GM12878 (cell line): ENCODE measurements around the gene MLLT3. TPM values are rescaled to one million over a fixed set of nuclear protein-coding genes. Genes with fewer than 3 reads are reported as not detected.

Experiments used
- ATAC-seq: fragments of 200-7000 bp; cut with Tn5 transposase; 3 replicates; pipeline ENCODE4 v1.9.1; 2020; ENCODE audit warnings: mild to moderate bottlenecking, moderate library complexity
- BruUV-seq: library from RNA; stranded (reverse); fragments of 400-500 nt; replicated peaks from 2 replicates; lab custom pipeline; 2021; lab: Mats Ljungman, UMichigan
- CTCF ChIA-PET: fragments of 300-600 bp; sonication (Branson Sonifier 250); formaldehyde crosslinking; extraction: SDS; loops from one replicate; lab custom pipeline; 2021; ENCODE audit warnings: inconsistent platforms; lab: Yijun Ruan, JAX
- POLR2A ChIA-PET: fragments of 350-600 bp; formaldehyde crosslinking; extraction: SDS; loops from one replicate; lab custom pipeline; 2021; ENCODE audit warnings: inconsistent platforms; lab: Charles Lee
- RAD21 ChIA-PET: fragments of 300-600 bp; sonication (Branson Sonifier 250); formaldehyde crosslinking; loops from one replicate; lab custom pipeline; 2023; ENCODE audit warnings: antibody characterized with exemption; ENCODE audit not compliant: unreplicated experiment; lab: Charles Lee
- SMC1A ChIA-PET: fragments of 300-600 bp; sonication (Branson Sonifier 250); formaldehyde crosslinking; loops from one replicate; lab custom pipeline; 2023; ENCODE audit not compliant: unreplicated experiment, uncharacterized antibody; lab: Charles Lee
- DNase-seq: peaks from one replicate; pipeline ENCODE4 v3.0.0-alpha.2; 2011; ENCODE audit warnings: low read depth, low spot score
- FAIRE-seq: peaks from 3 replicates; lab custom pipeline; 2011; peaks lifted over from hg19 to GRCh38; lab: Jason Lieb, UNC
- H2AFZ ChIP-seq: 2 replicates; pipeline ENCODE4 v1.6.0; 2011; ENCODE audit warnings: low read depth, low read length, control low read depth; ENCODE audit not compliant: control insufficient read depth
- H3K27ac ChIP-seq: 2 replicates; pipeline ENCODE4 v1.5.1; 2011; ENCODE audit warnings: control low read depth; ENCODE audit not compliant: control insufficient read depth, insufficient read depth
- H3K27me3 ChIP-seq, 2 experiments: replicated peaks in 1 of 2; 2 replicates each; pipeline versions ENCODE4 v1.6.0 to v1.6.1; 2011; ENCODE audit warnings: low read length in 1 of 2; ENCODE audit not compliant: control insufficient read depth in 2 of 2, insufficient read depth in 2 of 2
- H3K36me3 ChIP-seq, 2 experiments: 2 replicates each; pipeline ENCODE4 v1.5.1; 2011; ENCODE audit warnings: low read length in 1 of 2; ENCODE audit not compliant: control insufficient read depth in 2 of 2, insufficient read depth in 2 of 2
- H3K4me1 ChIP-seq: 2 replicates; pipeline ENCODE4 v1.6.1; 2011; ENCODE audit warnings: mild to moderate bottlenecking, low read length, moderate library complexity, mixed read lengths; ENCODE audit not compliant: control insufficient read depth, insufficient read depth
- H3K4me2 ChIP-seq: 2 replicates; pipeline ENCODE4 v1.6.0; 2011; ENCODE audit warnings: control low read depth; ENCODE audit not compliant: control insufficient read depth, insufficient read depth
- H3K4me3 ChIP-seq: fragments of 200-600 bp; sonication (generic); 2 replicates; pipeline ENCODE4 v1.5.1; 2016
- H3K79me2 ChIP-seq: 2 replicates; pipeline ENCODE4 v1.6.0; 2011; ENCODE audit warnings: low read length; ENCODE audit not compliant: control insufficient read depth, insufficient read depth
- H3K9ac ChIP-seq: 2 replicates; pipeline ENCODE4 v1.8.0; 2011; ENCODE audit warnings: low read length, control low read depth, mixed read lengths; ENCODE audit not compliant: control insufficient read depth, insufficient read depth
- H3K9me3 ChIP-seq: replicated peaks from 3 replicates; pipeline ENCODE4 v1.5.1; 2011; ENCODE audit warnings: mild to moderate bottlenecking, low read length; ENCODE audit not compliant: control insufficient read depth, insufficient read depth
- H4K20me1 ChIP-seq: 2 replicates; pipeline ENCODE4 v1.6.0; 2011; ENCODE audit not compliant: control insufficient read depth, insufficient read depth
- CBX5 ChIP-seq: sonication (generic); IDR thresholded peaks from 2 replicates; pipeline ENCODE4 v1.6.1; 2016; ENCODE audit warnings: low read depth, moderate library complexity, mild to moderate bottlenecking, inconsistent platforms
- CEBPB ChIP-seq, 2 experiments: fragments of 150-350 bp in 1 of 2; IDR thresholded peaks; 2 replicates each; pipeline ENCODE4 v1.6.1; 2012 to 2014; ENCODE audit warnings: low read depth in 2 of 2, low read length in 2 of 2, borderline replicate concordance in 1 of 2, inconsistent platforms in 1 of 2
- CREM ChIP-seq: IDR thresholded peaks from 2 replicates; pipeline ENCODE4 v1.6.1; 2014; ENCODE audit warnings: antibody characterized with exemption, low read depth
- JUNB ChIP-seq: IDR thresholded peaks from 2 replicates; pipeline ENCODE4 v1.6.1; 2016; ENCODE audit warnings: antibody characterized with exemption, mild to moderate bottlenecking
- RBBP5 ChIP-seq: fragments of 200-600 bp; sonication (generic); conservative IDR thresholded peaks from 2 replicates; pipeline ENCODE4 v1.6.1; 2016
- SMC3 ChIP-seq: IDR thresholded peaks from 2 replicates; pipeline ENCODE4 v1.6.1; 2011; ENCODE audit warnings: low read length, improper control_type of control experiment, borderline replicate concordance
- STAT3 ChIP-seq: IDR thresholded peaks from 2 replicates; pipeline ENCODE4 v1.6.1; 2011; ENCODE audit warnings: low read depth, low read length, improper control_type of control experiment
- WGBS: methylation state at CpG from one replicate; pipeline ENCODE4 v1.1.6; 2016; ENCODE audit warnings: low lambda C conversion rate; ENCODE audit not compliant: insufficient replicate concordance, insufficient coverage; ENCODE audit errors: missing lambda C conversion rate; 5-methylcytosine and 5-hydroxymethylcytosine counted together
- in situ Hi-C: fragments of 300-500 bp; cut with MboI; formaldehyde crosslinking; loops from 9 replicates; pipeline ENCODE4 v1.14.3; 2018; ENCODE audit warnings: mixed read lengths
- intact Hi-C: fragments of 100-400 bp; cut with micrococcal nuclease; formaldehyde crosslinking; loops from one replicate; pipeline ENCODE4 v1.14.2; 2022; ENCODE audit not compliant: unreplicated experiment
- polyA plus RNA-seq, 11 experiments: library from polyadenylated mRNA; depleted of rRNA in 4 of 11; unstranded in 6 of 11; stranded (reverse) in 5 of 11; fragments of >200 nt; fragmentation: Nextera tagmentation in 4 of 11; fragmentation: Illumina TruSeq in 1 of 11; extraction: Ambion mirVana in 4 of 11; extraction: Trizol in 1 of 11; gene quantifications; 1 replicate in 1 of 11; 2 replicates in 10 of 11; pipeline versions ENCODE4 v1.2.1 to v1.2.3, GENCODE V29; 2011 to 2016; ENCODE audit warnings: inconsistent platforms in 2 of 11, missing spikeins in 2 of 11, low read depth in 1 of 11
- total RNA-seq, 4 experiments: library from RNA; depleted of rRNA in 3 of 4; stranded (reverse); fragments of >200 nt in 3 of 4; fragmentation: Illumina TruSeq in 1 of 4; extraction: Trizol in 1 of 4; gene quantifications; 2 replicates each; pipeline versions ENCODE4 v1.2.1 to v1.2.3, GENCODE V29; 2013 to 2021
- TF ChIP-seq, protein P1 (sequence below): fragments of 450-650 bp; IDR thresholded peaks from 2 replicates; pipeline ENCODE4 v1.6.1; 2016; ENCODE audit warnings: mild to moderate bottlenecking
- TF ChIP-seq, protein P2 (sequence below): fragments of 150-350 bp; IDR thresholded peaks from 2 replicates; pipeline ENCODE4 v1.6.1; 2014; ENCODE audit warnings: mild to moderate bottlenecking, low read depth, low read length
- TF ChIP-seq, protein P3 (sequence below): IDR thresholded peaks from 2 replicates; pipeline ENCODE4 v1.6.1; 2012; ENCODE audit warnings: low read length, inconsistent platforms
- TF ChIP-seq, protein P4 (sequence below): fragments of 450-650 bp; formaldehyde crosslinking; IDR thresholded peaks from 2 replicates; pipeline ENCODE4 v1.5.0; 2022; ENCODE audit warnings: mild to moderate bottlenecking, missing genetic modification characterization
- TF ChIP-seq, protein P5 (sequence below): fragments of 150-350 bp; IDR thresholded peaks from 2 replicates; pipeline ENCODE4 v1.6.1; 2016; ENCODE audit warnings: low read depth, low read length

The MLLT3 gene
- total and polyA plus RNA-seq, 10 of the 15 experiments (the other 5 are each of a cell fraction or from before 2014, with no cell fraction given), result 17.7 to 72.3 (median 35.6) TPM

DNA sequence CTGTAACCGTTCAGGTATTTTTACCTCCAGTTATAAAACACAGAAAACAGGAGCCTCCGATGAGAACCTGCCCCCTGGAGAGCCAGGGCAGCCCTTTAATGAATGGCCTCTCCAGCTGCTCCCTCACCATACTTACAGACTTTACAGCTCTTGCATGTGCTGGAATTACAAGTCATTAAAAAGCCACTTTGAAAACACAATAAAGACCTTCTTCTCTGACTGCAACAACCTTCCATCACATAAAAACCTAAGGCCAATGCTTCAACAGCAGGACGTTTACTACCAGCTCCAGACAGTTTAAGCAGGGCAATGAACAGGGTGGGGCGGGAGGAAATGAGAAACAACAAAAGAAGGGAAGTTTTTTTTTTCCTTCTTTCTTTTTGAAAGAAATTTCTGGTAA is 213.8 kb downstream of the MLLT3 start:
- H3K79me2 ChIP-seq, result no peaks in the 10 kb centered on the region
- ATAC-seq (no peak), FAIRE-seq (no peak), DNase-seq (no peak)
- no TSS peak for BruUV-seq
- H3K4me2 ChIP-seq, result no peak overlapping the region
- ChIA-PET CTCF (interaction anchor here (1.7 kb wide), 1 partner anchor 17 kb away, joined by 4 read pairs; no protein-coding TSS in a partner anchor), SMC1A (interaction anchor here (1.5 to 2.2 kb wide), 2 partner anchors 12 to 14 kb away, joined by 4 to 10 read pairs; no protein-coding TSS in a partner anchor), RAD21 (interaction anchor here (1.8 kb wide), 1 partner anchor 12 kb away, joined by 6 read pairs; no protein-coding TSS in a partner anchor), POLR2A (no interaction called here)
- intact Hi-C loops, result no loop called here
- TF ChIP-seq, protein P1, sequence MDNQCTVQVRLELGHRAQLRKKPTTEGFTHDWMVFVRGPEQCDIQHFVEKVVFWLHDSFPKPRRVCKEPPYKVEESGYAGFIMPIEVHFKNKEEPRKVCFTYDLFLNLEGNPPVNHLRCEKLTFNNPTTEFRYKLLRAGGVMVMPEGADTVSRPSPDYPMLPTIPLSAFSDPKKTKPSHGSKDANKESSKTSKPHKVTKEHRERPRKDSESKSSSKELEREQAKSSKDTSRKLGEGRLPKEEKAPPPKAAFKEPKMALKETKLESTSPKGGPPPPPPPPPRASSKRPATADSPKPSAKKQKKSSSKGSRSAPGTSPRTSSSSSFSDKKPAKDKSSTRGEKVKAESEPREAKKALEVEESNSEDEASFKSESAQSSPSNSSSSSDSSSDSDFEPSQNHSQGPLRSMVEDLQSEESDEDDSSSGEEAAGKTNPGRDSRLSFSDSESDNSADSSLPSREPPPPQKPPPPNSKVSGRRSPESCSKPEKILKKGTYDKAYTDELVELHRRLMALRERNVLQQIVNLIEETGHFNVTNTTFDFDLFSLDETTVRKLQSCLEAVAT, result no peak
- TF ChIP-seq STAT3 (no peak), SMC3 (no peak), JUNB (no peak), RBBP5 (no peak), CBX5 (no peak), CREM (no peak), CEBPB (IDR thresholded peaks at IDR 0.05; ENCODE audit: borderline replicate concordance in 1 of 2, low read depth in 2 of 2, low read length in 2 of 2) (no peak)
- TF ChIP-seq, protein P2, sequence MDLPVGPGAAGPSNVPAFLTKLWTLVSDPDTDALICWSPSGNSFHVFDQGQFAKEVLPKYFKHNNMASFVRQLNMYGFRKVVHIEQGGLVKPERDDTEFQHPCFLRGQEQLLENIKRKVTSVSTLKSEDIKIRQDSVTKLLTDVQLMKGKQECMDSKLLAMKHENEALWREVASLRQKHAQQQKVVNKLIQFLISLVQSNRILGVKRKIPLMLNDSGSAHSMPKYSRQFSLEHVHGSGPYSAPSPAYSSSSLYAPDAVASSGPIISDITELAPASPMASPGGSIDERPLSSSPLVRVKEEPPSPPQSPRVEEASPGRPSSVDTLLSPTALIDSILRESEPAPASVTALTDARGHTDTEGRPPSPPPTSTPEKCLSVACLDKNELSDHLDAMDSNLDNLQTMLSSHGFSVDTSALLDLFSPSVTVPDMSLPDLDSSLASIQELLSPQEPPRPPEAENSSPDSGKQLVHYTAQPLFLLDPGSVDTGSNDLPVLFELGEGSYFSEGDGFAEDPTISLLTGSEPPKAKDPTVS, result no peak
- TF ChIP-seq, protein P3, sequence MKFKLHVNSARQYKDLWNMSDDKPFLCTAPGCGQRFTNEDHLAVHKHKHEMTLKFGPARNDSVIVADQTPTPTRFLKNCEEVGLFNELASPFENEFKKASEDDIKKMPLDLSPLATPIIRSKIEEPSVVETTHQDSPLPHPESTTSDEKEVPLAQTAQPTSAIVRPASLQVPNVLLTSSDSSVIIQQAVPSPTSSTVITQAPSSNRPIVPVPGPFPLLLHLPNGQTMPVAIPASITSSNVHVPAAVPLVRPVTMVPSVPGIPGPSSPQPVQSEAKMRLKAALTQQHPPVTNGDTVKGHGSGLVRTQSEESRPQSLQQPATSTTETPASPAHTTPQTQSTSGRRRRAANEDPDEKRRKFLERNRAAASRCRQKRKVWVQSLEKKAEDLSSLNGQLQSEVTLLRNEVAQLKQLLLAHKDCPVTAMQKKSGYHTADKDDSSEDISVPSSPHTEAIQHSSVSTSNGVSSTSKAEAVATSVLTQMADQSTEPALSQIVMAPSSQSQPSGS, result no peak
- TF ChIP-seq, protein P4, sequence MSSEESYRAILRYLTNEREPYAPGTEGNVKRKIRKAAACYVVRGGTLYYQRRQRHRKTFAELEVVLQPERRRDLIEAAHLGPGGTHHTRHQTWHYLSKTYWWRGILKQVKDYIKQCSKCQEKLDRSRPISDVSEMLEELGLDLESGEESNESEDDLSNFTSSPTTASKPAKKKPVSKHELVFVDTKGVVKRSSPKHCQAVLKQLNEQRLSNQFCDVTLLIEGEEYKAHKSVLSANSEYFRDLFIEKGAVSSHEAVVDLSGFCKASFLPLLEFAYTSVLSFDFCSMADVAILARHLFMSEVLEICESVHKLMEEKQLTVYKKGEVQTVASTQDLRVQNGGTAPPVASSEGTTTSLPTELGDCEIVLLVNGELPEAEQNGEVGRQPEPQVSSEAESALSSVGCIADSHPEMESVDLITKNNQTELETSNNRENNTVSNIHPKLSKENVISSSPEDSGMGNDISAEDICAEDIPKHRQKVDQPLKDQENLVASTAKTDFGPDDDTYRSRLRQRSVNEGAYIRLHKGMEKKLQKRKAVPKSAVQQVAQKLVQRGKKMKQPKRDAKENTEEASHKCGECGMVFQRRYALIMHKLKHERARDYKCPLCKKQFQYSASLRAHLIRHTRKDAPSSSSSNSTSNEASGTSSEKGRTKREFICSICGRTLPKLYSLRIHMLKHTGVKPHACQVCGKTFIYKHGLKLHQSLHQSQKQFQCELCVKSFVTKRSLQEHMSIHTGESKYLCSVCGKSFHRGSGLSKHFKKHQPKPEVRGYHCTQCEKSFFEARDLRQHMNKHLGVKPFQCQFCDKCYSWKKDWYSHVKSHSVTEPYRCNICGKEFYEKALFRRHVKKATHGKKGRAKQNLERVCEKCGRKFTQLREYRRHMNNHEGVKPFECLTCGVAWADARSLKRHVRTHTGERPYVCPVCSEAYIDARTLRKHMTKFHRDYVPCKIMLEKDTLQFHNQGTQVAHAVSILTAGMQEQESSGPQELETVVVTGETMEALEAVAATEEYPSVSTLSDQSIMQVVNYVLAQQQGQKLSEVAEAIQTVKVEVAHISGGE (CRISPR knock-in tag), result no peak
- TF ChIP-seq, protein P5, sequence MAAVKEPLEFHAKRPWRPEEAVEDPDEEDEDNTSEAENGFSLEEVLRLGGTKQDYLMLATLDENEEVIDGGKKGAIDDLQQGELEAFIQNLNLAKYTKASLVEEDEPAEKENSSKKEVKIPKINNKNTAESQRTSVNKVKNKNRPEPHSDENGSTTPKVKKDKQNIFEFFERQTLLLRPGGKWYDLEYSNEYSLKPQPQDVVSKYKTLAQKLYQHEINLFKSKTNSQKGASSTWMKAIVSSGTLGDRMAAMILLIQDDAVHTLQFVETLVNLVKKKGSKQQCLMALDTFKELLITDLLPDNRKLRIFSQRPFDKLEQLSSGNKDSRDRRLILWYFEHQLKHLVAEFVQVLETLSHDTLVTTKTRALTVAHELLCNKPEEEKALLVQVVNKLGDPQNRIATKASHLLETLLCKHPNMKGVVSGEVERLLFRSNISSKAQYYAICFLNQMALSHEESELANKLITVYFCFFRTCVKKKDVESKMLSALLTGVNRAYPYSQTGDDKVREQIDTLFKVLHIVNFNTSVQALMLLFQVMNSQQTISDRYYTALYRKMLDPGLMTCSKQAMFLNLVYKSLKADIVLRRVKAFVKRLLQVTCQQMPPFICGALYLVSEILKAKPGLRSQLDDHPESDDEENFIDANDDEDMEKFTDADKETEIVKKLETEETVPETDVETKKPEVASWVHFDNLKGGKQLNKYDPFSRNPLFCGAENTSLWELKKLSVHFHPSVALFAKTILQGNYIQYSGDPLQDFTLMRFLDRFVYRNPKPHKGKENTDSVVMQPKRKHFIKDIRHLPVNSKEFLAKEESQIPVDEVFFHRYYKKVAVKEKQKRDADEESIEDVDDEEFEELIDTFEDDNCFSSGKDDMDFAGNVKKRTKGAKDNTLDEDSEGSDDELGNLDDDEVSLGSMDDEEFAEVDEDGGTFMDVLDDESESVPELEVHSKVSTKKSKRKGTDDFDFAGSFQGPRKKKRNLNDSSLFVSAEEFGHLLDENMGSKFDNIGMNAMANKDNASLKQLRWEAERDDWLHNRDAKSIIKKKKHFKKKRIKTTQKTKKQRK, result no peak
- no peaks in the 10 kb centered on the region for H3K9me3 ChIP-seq
- WGBS, result 63% methylated on average over 4 of the region's 4 CpGs
- no peak overlapping the region for H3K27ac ChIP-seq
- H3K4me3 ChIP-seq, result no peak overlapping the region
- H3K9ac ChIP-seq, result no peak overlapping the region
- H3K36me3 ChIP-seq, result peaks cover 0 to 8% of the 10 kb centered on the region in 2 experiments; a peak in 2 of 4 replicates
- in situ Hi-C loops, result no loop called here
- H2AFZ ChIP-seq, result no peak overlapping the region
- no peaks in the 10 kb centered on the region for H4K20me1 ChIP-seq
- no peaks in the 10 kb centered on the region; the same call in 1 of the 2 replicates for H3K4me1 ChIP-seq
- H3K27me3 ChIP-seq, result no peaks in the 10 kb centered on the region
